HepG2 (cell line): ENCODE data around the gene PIH1D2. TPM values are rescaled to one million over a fixed set of nuclear protein-coding genes. Genes with fewer than 3 reads are reported as not detected.
A peak's percentile ranks its signal among the peaks of the same experiment; 100 is the strongest.

ENCODE experiments used
- E2F5 ChIP-seq: sonication (generic); formaldehyde crosslinking; conservative IDR thresholded peaks from 2 replicates; pipeline ENCODE4 v1.4.0; 2020; ENCODE audit warnings: missing genetic modification reagents
- EZH2 ChIP-seq: conservative IDR thresholded peaks from 2 replicates; pipeline ENCODE4 v1.6.1; 2012; ENCODE audit warnings: mild to moderate bottlenecking, low read depth, low read length, moderate library complexity
- GZF1 ChIP-seq: sonication (generic); formaldehyde crosslinking; IDR thresholded peaks from 2 replicates; pipeline ENCODE4 v1.5.1; 2020; ENCODE audit warnings: mild to moderate bottlenecking, missing genetic modification reagents
- HHEX ChIP-seq: IDR thresholded peaks from 2 replicates; pipeline ENCODE4 v1.6.1; 2016; ENCODE audit warnings: control low read depth
- HOXA3 ChIP-seq: sonication (generic); formaldehyde crosslinking; IDR thresholded peaks from 2 replicates; pipeline ENCODE4 v1.5.0; 2020; ENCODE audit warnings: missing genetic modification reagents
- KAT7 ChIP-seq: IDR thresholded peaks from 2 replicates; pipeline ENCODE4 v1.6.1; 2018; ENCODE audit warnings: borderline replicate concordance, missing compliant biosample characterization
- KDM2A ChIP-seq: sonication (generic); formaldehyde crosslinking; IDR thresholded peaks from 2 replicates; pipeline ENCODE4 v1.4.0; 2020; ENCODE audit warnings: low read depth, missing genetic modification reagents, borderline replicate concordance
- NR2C2 ChIP-seq: sonication (generic); formaldehyde crosslinking; IDR thresholded peaks from 2 replicates; pipeline ENCODE4 v1.4.0; 2020; ENCODE audit warnings: missing genetic modification reagents, mild to moderate bottlenecking, moderate library complexity, borderline replicate concordance
- PAWR ChIP-seq: sonication (generic); formaldehyde crosslinking; IDR thresholded peaks from 2 replicates; pipeline ENCODE4 v1.4.0; 2020; ENCODE audit warnings: missing genetic modification reagents, mild to moderate bottlenecking, borderline replicate concordance
- RORA ChIP-seq: sonication (generic); formaldehyde crosslinking; IDR thresholded peaks from 2 replicates; pipeline ENCODE4 v1.5.0; 2020; ENCODE audit warnings: mild to moderate bottlenecking, missing genetic modification reagents, moderate library complexity
- SP1 ChIP-seq, 2 experiments: fragments of 450-650 bp in 1 of 2; sonication (generic) in 1 of 2; formaldehyde crosslinking in 1 of 2; IDR thresholded peaks; 2 replicates each; pipeline versions ENCODE4 v1.4.0 to v1.6.1; 2016 to 2020; ENCODE audit warnings: missing genetic modification reagents in 1 of 2
- TP53 ChIP-seq: sonication (generic); formaldehyde crosslinking; conservative IDR thresholded peaks from 2 replicates; pipeline ENCODE4 v1.4.0; 2020; ENCODE audit warnings: missing genetic modification reagents
- ZBTB8A ChIP-seq: sonication (generic); formaldehyde crosslinking; IDR thresholded peaks from 2 replicates; pipeline ENCODE4 v1.4.0; 2020; ENCODE audit warnings: mild to moderate bottlenecking, low read depth, missing genetic modification reagents, borderline replicate concordance
- ZNF205 ChIP-seq: IDR thresholded peaks from 2 replicates; pipeline ENCODE4 v1.6.1; 2018; ENCODE audit warnings: missing biosample characterization, missing genetic modification reagents
- ZNF224 ChIP-seq: sonication (generic); formaldehyde crosslinking; IDR thresholded peaks from 2 replicates; pipeline ENCODE4 v1.5.0; 2020; ENCODE audit warnings: mild to moderate bottlenecking, missing genetic modification reagents
- ZNF318 ChIP-seq: sonication (generic); formaldehyde crosslinking; IDR thresholded peaks from 2 replicates; pipeline ENCODE4 v1.4.0; 2020; ENCODE audit warnings: mild to moderate bottlenecking, missing genetic modification reagents
- ZNF33A ChIP-seq: sonication (generic); formaldehyde crosslinking; IDR thresholded peaks from 2 replicates; pipeline ENCODE4 v1.5.1; 2020; ENCODE audit warnings: missing genetic modification reagents, mild to moderate bottlenecking, moderate library complexity, borderline replicate concordance
- ZNF703 ChIP-seq: sonication (generic); formaldehyde crosslinking; IDR thresholded peaks from 2 replicates; pipeline ENCODE4 v1.5.1; 2020; ENCODE audit warnings: missing genetic modification reagents, mild to moderate bottlenecking, moderate library complexity, borderline replicate concordance
- ZNF747 ChIP-seq: sonication (generic); formaldehyde crosslinking; IDR thresholded peaks from 2 replicates; pipeline ENCODE4 v1.8.1; 2023; ENCODE audit warnings: missing genetic modification reagents, mild to moderate bottlenecking, borderline replicate concordance
- ZSCAN30 ChIP-seq: sonication (generic); formaldehyde crosslinking; IDR thresholded peaks from 2 replicates; pipeline ENCODE4 v1.5.0; 2020; ENCODE audit warnings: mild to moderate bottlenecking, missing genetic modification reagents
- polyA plus RNA-seq, 8 experiments: library from polyadenylated mRNA; depleted of rRNA in 3 of 8; stranded (reverse) in 7 of 8; unstranded in 1 of 8; fragments of >200 nt; fragmentation: Illumina TruSeq in 4 of 8; extraction: Trizol in 4 of 8; gene quantifications; 2 replicates each; pipeline versions ENCODE4 v1.2.1 to v1.2.3, GENCODE V29; 2011 to 2016; ENCODE audit warnings: low read depth in 4 of 8, missing spikeins in 1 of 8, mixed read lengths in 1 of 8; ENCODE audit not compliant: insufficient read depth in 1 of 8
- total RNA-seq, 5 experiments: library from RNA; depleted of rRNA; stranded (reverse); fragments of >200 nt; fragmentation: Illumina TruSeq; extraction: Trizol; gene quantifications; 2 replicates each; pipeline ENCODE4 v1.2.3, GENCODE V29; 2016; ENCODE audit warnings: low read depth in 1 of 5

PIH1D2 gene
- total and polyA plus RNA-seq, 2 of the 13 experiments (the other 11 are each of a cell fraction or from before 2014, with no cell fraction given) = 0.49 to 2.7 TPM

- no peak for TF ChIP-seq ZNF318 (CRISPR knock-in tag)
- TF ChIP-seq EZH2 = no peak
- TF ChIP-seq ZNF703 (CRISPR knock-in tag) = peak; percentile 45; the same call in 1 of the 2 replicates
- 0 out of 2 replicates have a peak, but pooled peaks have one; percentile 83 for TF ChIP-seq ZNF747
- TF ChIP-seq SP1 (IDR thresholded peaks at IDR 0.05) = no peak
- TF ChIP-seq SP1 (CRISPR knock-in tag; IDR thresholded peaks at IDR 0.05) = peak; percentile 74; the same call in 1 of the 2 replicates
- TF ChIP-seq HOXA3 (CRISPR knock-in tag) = 0 out of 2 replicates have a peak, but pooled peaks have one; percentile 57
- no peak; the same call in 1 of the 2 replicates for TF ChIP-seq TP53 (CRISPR knock-in tag)
- TF ChIP-seq PAWR (CRISPR knock-in tag) = no peak
- peak; percentile 95; the same call in 1 of the 2 replicates for TF ChIP-seq ZNF33A
- peak; percentile 52; the same call in 1 of the 2 replicates for TF ChIP-seq KAT7 (CRISPR knock-in tag)
- TF ChIP-seq KDM2A (CRISPR knock-in tag) = peak; percentile 99
- TF ChIP-seq RORA (CRISPR knock-in tag) = no peak
- TF ChIP-seq ZNF205 (CRISPR knock-in tag) = 0 out of 2 replicates have a peak, but pooled peaks have one; percentile 74
- TF ChIP-seq GZF1 (CRISPR knock-in tag) = no peak; the same call in 1 of the 2 replicates
- peak; percentile 97 for TF ChIP-seq NR2C2
- TF ChIP-seq ZSCAN30 (CRISPR knock-in tag) = no peak
- no peak for TF ChIP-seq E2F5 (CRISPR knock-in tag)
- no peak for TF ChIP-seq HHEX
- peak; percentile 87; the same call in 1 of the 2 replicates for TF ChIP-seq ZNF224 (CRISPR knock-in tag)
- peak; percentile 29; the same call in 1 of the 2 replicates for TF ChIP-seq ZBTB8A (CRISPR knock-in tag)
These were observed 48.8 kb downstream of the PIH1D2 start, which contains the start of gene DLAT (continued) for GRCh38 chr11:112024773-112025678.
